ENCODE results near the gene C17orf100. TPM values are rescaled to one million over a fixed set of nuclear protein-coding genes. Genes with fewer than 3 reads are reported as not detected.

C17orf100 gene
- total RNA-seq, 4 donors from 2014 or later = 0.50 to 1.5 (median 0.84) TPM

- no peak overlapping the region for H3K27ac ChIP-seq (replicated peaks in 1 of 4)
- H3K4me1 ChIP-seq = peaks cover 0 to 27% (median 0%) of the 10 kb centered on the region in 4 donors
- 97% methylated on average over 5 of the region's 5 CpGs for WGBS
- no peak overlapping the region for H3K4me3 ChIP-seq
- intact Hi-C loops (cut with DNase I) = no loop called here
- H3K27me3 ChIP-seq = no peaks in the 10 kb centered on the region
- no peak for TF ChIP-seq EP300 (IDR thresholded peaks at IDR 0.05)
- no peak for TF ChIP-seq CTCF (IDR thresholded peaks at IDR 0.05)
- no peak for TF ChIP-seq POLR2AphosphoS5 (IDR thresholded peaks at IDR 0.05)
- TF ChIP-seq POLR2A (IDR thresholded peaks at IDR 0.05; ENCODE audit: low read depth) = no peak
- no peak for DNase-seq (ENCODE audit: extremely low spot score)
- H3K9me3 ChIP-seq = no peaks in the 10 kb centered on the region
- H3K36me3 ChIP-seq = peaks cover 23 to 76% (median 60%) of the 10 kb centered on the region in 4 donors
These were observed 41.6 kb upstream of the C17orf100 start for GRCh38 chr17:6610011-6610410.

GRCh38 chr17:6611231-6611630 is 40.3 kb upstream of the C17orf100 start:
- H3K9me3 ChIP-seq = no peaks in the 10 kb centered on the region
- intact Hi-C loops (cut with DNase I) = no loop called here
- H3K4me1 ChIP-seq = peaks cover 0 to 38% (median 3%) of the 10 kb centered on the region in 4 donors
- DNase-seq (ENCODE audit: extremely low spot score) = no peak
- peaks cover 23 to 71% (median 52%) of the 10 kb centered on the region in 4 donors for H3K36me3 ChIP-seq
- no peak overlapping the region for H3K4me3 ChIP-seq
- H3K27me3 ChIP-seq = no peaks in the 10 kb centered on the region
- peak overlapping the region in 1 of 4 donors; percentile 51 for H3K27ac ChIP-seq (replicated peaks in 1 of 4)
- TF ChIP-seq POLR2AphosphoS5 (IDR thresholded peaks at IDR 0.05) (no peak), CTCF (IDR thresholded peaks at IDR 0.05) (no peak), EP300 (IDR thresholded peaks at IDR 0.05) (no peak), POLR2A (IDR thresholded peaks at IDR 0.05; ENCODE audit: low read depth) (no peak)
- WGBS = 96% methylated on average over 4 of the region's 4 CpGs

GRCh38 chr17:6623941-6624340 is 27.6 kb upstream of the C17orf100 start:
- Histone ChIP-seq H3K27ac (replicated peaks in 1 of 4) (no peak overlapping the region), H3K4me3 (no peak overlapping the region), H3K4me1 (peaks cover 0 to 18% (median 6%) of the 10 kb centered on the region in 4 donors), H3K36me3 (peaks cover 14 to 84% (median 53%) of the 10 kb centered on the region in 4 donors), H3K27me3 (no peaks in the 10 kb centered on the region), H3K9me3 (no peaks in the 10 kb centered on the region)
- DNase-seq (ENCODE audit: extremely low spot score) = no peak
- WGBS = 94% methylated on average over 3 of the region's 3 CpGs
- intact Hi-C loops (cut with DNase I) = no loop called here
- TF ChIP-seq EP300 (IDR thresholded peaks at IDR 0.05) = no peak
- TF ChIP-seq CTCF (IDR thresholded peaks at IDR 0.05) = no peak
- no peak for TF ChIP-seq POLR2A (IDR thresholded peaks at IDR 0.05; ENCODE audit: low read depth)
- no peak for TF ChIP-seq POLR2AphosphoS5 (IDR thresholded peaks at IDR 0.05)

GRCh38 chr17:6626616-6627015 is 24.9 kb upstream of the C17orf100 start:
- no peak overlapping the region for H3K27ac ChIP-seq (replicated peaks in 1 of 4)
- 97% methylated on average over 6 of the region's 6 CpGs for WGBS
- H3K4me1 ChIP-seq = peaks cover 0 to 5% (median under 1%) of the 10 kb centered on the region in 4 donors
- peaks cover 14 to 87% (median 51%) of the 10 kb centered on the region in 4 donors for H3K36me3 ChIP-seq
- no peak overlapping the region for H3K4me3 ChIP-seq
- no peak for DNase-seq (ENCODE audit: extremely low spot score)
- no peak for TF ChIP-seq POLR2AphosphoS5 (IDR thresholded peaks at IDR 0.05)
- TF ChIP-seq CTCF (IDR thresholded peaks at IDR 0.05) = no peak
- TF ChIP-seq EP300 (IDR thresholded peaks at IDR 0.05) = no peak
- H3K27me3 ChIP-seq = no peaks in the 10 kb centered on the region
- intact Hi-C loops (cut with DNase I) = no loop called here
- H3K9me3 ChIP-seq = no peaks in the 10 kb centered on the region

GRCh38 chr17:6627019-6627418 is 24.5 kb upstream of the C17orf100 start:
- peaks cover 0 to 1% (median 0%) of the 10 kb centered on the region in 4 donors for H3K4me1 ChIP-seq
- 68% methylated on average over 1 of the region's 1 CpG for WGBS
- no peaks in the 10 kb centered on the region for H3K9me3 ChIP-seq
- H3K36me3 ChIP-seq = peaks cover 14 to 87% (median 53%) of the 10 kb centered on the region in 4 donors
- H3K27ac ChIP-seq (replicated peaks in 1 of 4) = no peak overlapping the region
- intact Hi-C loops (cut with DNase I) = no loop called here
- no peak for TF ChIP-seq CTCF (IDR thresholded peaks at IDR 0.05)
- no peak for TF ChIP-seq EP300 (IDR thresholded peaks at IDR 0.05)
- no peak for TF ChIP-seq POLR2AphosphoS5 (IDR thresholded peaks at IDR 0.05)
- no peak for TF ChIP-seq POLR2A (IDR thresholded peaks at IDR 0.05; ENCODE audit: low read depth)
- no peak for DNase-seq (ENCODE audit: extremely low spot score)
- no peaks in the 10 kb centered on the region for H3K27me3 ChIP-seq
- H3K4me3 ChIP-seq = no peak overlapping the region
